ENCODE data around the gene ALLC.

ALLC gene

GRCh38 chr2:3718679-3719078 is 60.7 kb downstream of the ALLC start:
- intact Hi-C loops (cut with DNase I; ENCODE audit: low total_unique reads): no loop called here
- H3K27ac ChIP-seq: no peak overlapping the region
- no peak overlapping the region for H3K4me3 ChIP-seq
- H3K27me3 ChIP-seq: no peaks in the 10 kb centered on the region
- no peaks in the 10 kb centered on the region for H3K4me1 ChIP-seq
- no peak for TF ChIP-seq CTCF (IDR thresholded peaks at IDR 0.05)
- no peak for DNase-seq
- H3K9me3 ChIP-seq: no peaks in the 10 kb centered on the region
- H3K36me3 ChIP-seq: no peaks in the 10 kb centered on the region

- no peak overlapping the region for H3K27ac ChIP-seq
- no peak for DNase-seq
- no peak for TF ChIP-seq CTCF (IDR thresholded peaks at IDR 0.05)
- no peaks in the 10 kb centered on the region for H3K36me3 ChIP-seq
- intact Hi-C loops (cut with DNase I; ENCODE audit: low total_unique reads): no loop called here
- H3K4me1 ChIP-seq: peaks cover 0 to 9% (median 3%) of the 10 kb centered on the region in 4 donors
- no peak overlapping the region for H3K4me3 ChIP-seq
- no peaks in the 10 kb centered on the region for H3K9me3 ChIP-seq
- H3K27me3 ChIP-seq: peaks cover 0 to 4% of the 10 kb centered on the region in 2 donors
Observed at GRCh38 chr2:3725002-3725401, 67.0 kb downstream of the ALLC start.

- intact Hi-C loops (cut with DNase I; ENCODE audit: low total_unique reads): no loop called here
- peaks cover 0 to 9% (median 3%) of the 10 kb centered on the region in 4 donors for H3K4me1 ChIP-seq
- H3K9me3 ChIP-seq: no peaks in the 10 kb centered on the region
- H3K27ac ChIP-seq: no peak overlapping the region
- H3K36me3 ChIP-seq: no peaks in the 10 kb centered on the region
- no peak for TF ChIP-seq CTCF (IDR thresholded peaks at IDR 0.05)
- H3K27me3 ChIP-seq: peaks cover 0 to 4% of the 10 kb centered on the region in 2 donors
- no peak overlapping the region for H3K4me3 ChIP-seq
- no peak for DNase-seq
Observed at GRCh38 chr2:3725458-3726250, 67.7 kb downstream of the ALLC start.

- H3K9me3 ChIP-seq: no peaks in the 10 kb centered on the region
- no peaks in the 10 kb centered on the region for H3K36me3 ChIP-seq
- no peak for TF ChIP-seq CTCF (IDR thresholded peaks at IDR 0.05)
- H3K27ac ChIP-seq: no peak overlapping the region
- peaks cover 0 to 9% (median 3%) of the 10 kb centered on the region in 4 donors for H3K4me1 ChIP-seq
- peaks cover 0 to 4% of the 10 kb centered on the region in 2 donors for H3K27me3 ChIP-seq
- DNase-seq: no peak
- intact Hi-C loops (cut with DNase I; ENCODE audit: low total_unique reads): no loop called here
- H3K4me3 ChIP-seq: no peak overlapping the region
Observed at GRCh38 chr2:3726511-3726910, 68.5 kb downstream of the ALLC start.

- Histone ChIP-seq H3K27me3 (peaks cover 0 to 4% of the 10 kb centered on the region in 2 donors), H3K36me3 (no peaks in the 10 kb centered on the region), H3K27ac (no peak overlapping the region), H3K4me3 (no peak overlapping the region), H3K9me3 (no peaks in the 10 kb centered on the region), H3K4me1 (peaks cover 0 to 9% (median 3%) of the 10 kb centered on the region in 4 donors)
- no peak for TF ChIP-seq CTCF (IDR thresholded peaks at IDR 0.05)
- intact Hi-C loops (cut with DNase I; ENCODE audit: low total_unique reads): no loop called here
- DNase-seq: no peak
Observed at GRCh38 chr2:3727397-3728045, 69.5 kb downstream of the ALLC start.
